Measurements from ENCODE around the gene PIK3C2G. TPM values are rescaled to one million over a fixed set of nuclear protein-coding genes. Genes with fewer than 3 reads are reported as not detected.

Gene PIK3C2G
- total and polyA plus RNA-seq, 2 of the 13 experiments (the other 11 are each of a cell fraction or from before 2014, with no cell fraction given), result not detected

DNA sequence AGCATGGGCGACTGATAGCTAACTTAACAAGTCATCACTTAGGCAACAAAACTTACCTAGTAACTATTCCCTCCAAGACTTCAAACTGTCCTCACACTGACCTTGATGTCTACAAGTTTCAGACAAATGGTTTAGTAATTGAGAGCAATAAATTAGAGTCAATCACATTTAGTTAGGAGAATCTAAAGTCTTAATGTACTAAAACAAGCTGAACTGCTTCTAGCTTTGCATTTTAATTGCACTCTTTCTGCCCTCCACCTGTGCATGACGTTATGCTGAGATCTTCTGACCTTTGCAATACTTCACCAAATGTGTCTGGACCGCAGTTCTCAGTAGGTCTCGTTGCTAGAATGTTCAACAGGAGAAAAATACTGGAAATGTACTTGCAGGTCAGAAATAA is 158.0 kb downstream of the PIK3C2G start:
- in situ Hi-C loops (cut with HindIII; ENCODE audit: extremely low pct_ligation_motif_present, low pct_unique_long_range_greater_than_20kb) (no loop called here), intact Hi-C loops (cut with micrococcal nuclease; ENCODE audit: unreplicated experiment) (no loop called here)
- Histone ChIP-seq H3K9ac (ENCODE audit: insufficient read depth, low read depth, low read length) (no peak overlapping the region), H2AFZ (ENCODE audit: low read length) (no peak overlapping the region), H3K36me3 (replicated peaks in 1 of 2; ENCODE audit: control insufficient read depth in 1 of 2, insufficient read depth in 2 of 2, low read length in 2 of 2) (no peaks in the 10 kb centered on the region), H3K4me3 (replicated peaks in 1 of 3; ENCODE audit: insufficient read depth in 1 of 3, low read depth in 2 of 3, low read length in 3 of 3) (no peak overlapping the region), H3K27ac (ENCODE audit: extremely low read length, insufficient read depth, low read length) (no peak overlapping the region), H3K9me3 (ENCODE audit: low read length) (no peaks in the 10 kb centered on the region), H3K4me1 (ENCODE audit: insufficient read depth, low read length) (no peaks in the 10 kb centered on the region), H3K79me2 (ENCODE audit: insufficient read depth, low read length) (no peaks in the 10 kb centered on the region), H3K27me3 (ENCODE audit: control insufficient read depth in 1 of 2, insufficient read depth in 2 of 2, low read length in 2 of 2) (no peaks in the 10 kb centered on the region), H4K20me1 (ENCODE audit: insufficient read depth, low read length) (no peaks in the 10 kb centered on the region), H3K4me2 (ENCODE audit: low read depth, low read length) (no peak overlapping the region)
- ChIA-PET POLR2A (no interaction called here), CTCF (ENCODE audit: low intra/inter-chr PET ratio, low total read pairs) (no interaction called here)
- FAIRE-seq, result no peak
- no peak for DNase-seq (ENCODE audit: low spot score)
- no TSS peak for BruUV-seq (replicated peaks)
- ATAC-seq, result no peak
- WGBS (ENCODE audit: low lambda C conversion rate), result 1% methylated on average over 4 of the region's 4 CpGs
- no peak for TF ChIP-seq ZFP37 (CRISPR knock-in tag; IDR thresholded peaks at IDR 0.05; ENCODE audit: borderline replicate concordance)
- TF ChIP-seq, protein P1, sequence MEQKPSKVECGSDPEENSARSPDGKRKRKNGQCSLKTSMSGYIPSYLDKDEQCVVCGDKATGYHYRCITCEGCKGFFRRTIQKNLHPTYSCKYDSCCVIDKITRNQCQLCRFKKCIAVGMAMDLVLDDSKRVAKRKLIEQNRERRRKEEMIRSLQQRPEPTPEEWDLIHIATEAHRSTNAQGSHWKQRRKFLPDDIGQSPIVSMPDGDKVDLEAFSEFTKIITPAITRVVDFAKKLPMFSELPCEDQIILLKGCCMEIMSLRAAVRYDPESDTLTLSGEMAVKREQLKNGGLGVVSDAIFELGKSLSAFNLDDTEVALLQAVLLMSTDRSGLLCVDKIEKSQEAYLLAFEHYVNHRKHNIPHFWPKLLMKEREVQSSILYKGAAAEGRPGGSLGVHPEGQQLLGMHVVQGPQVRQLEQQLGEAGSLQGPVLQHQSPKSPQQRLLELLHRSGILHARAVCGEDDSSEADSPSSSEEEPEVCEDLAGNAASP (CRISPR knock-in tag; IDR thresholded peaks at IDR 0.05; ENCODE audit: borderline replicate concordance), result no peak
- no peak for TF ChIP-seq HDAC2 (CRISPR knock-in tag; IDR thresholded peaks at IDR 0.05)
- no peak for TF ChIP-seq HDAC6 (IDR thresholded peaks at IDR 0.05; ENCODE audit: low read depth, low read length)
- TF ChIP-seq, protein P2, sequence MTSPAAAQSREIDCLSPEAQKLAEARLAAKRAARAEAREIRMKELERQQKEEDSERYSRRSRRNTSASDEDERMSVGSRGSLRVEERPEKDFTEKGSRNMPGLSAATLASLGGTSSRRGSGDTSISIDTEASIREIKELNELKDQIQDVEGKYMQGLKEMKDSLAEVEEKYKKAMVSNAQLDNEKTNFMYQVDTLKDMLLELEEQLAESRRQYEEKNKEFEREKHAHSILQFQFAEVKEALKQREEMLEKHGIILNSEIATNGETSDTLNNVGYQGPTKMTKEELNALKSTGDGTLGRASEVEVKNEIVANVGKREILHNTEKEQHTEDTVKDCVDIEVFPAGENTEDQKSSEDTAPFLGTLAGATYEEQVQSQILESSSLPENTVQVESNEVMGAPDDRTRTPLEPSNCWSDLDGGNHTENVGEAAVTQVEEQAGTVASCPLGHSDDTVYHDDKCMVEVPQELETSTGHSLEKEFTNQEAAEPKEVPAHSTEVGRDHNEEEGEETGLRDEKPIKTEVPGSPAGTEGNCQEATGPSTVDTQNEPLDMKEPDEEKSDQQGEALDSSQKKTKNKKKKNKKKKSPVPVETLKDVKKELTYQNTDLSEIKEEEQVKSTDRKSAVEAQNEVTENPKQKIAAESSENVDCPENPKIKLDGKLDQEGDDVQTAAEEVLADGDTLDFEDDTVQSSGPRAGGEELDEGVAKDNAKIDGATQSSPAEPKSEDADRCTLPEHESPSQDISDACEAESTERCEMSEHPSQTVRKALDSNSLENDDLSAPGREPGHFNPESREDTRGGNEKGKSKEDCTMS (CRISPR knock-in tag; conservative IDR thresholded peaks at IDR 0.05), result no peak
- TF ChIP-seq, protein P3, sequence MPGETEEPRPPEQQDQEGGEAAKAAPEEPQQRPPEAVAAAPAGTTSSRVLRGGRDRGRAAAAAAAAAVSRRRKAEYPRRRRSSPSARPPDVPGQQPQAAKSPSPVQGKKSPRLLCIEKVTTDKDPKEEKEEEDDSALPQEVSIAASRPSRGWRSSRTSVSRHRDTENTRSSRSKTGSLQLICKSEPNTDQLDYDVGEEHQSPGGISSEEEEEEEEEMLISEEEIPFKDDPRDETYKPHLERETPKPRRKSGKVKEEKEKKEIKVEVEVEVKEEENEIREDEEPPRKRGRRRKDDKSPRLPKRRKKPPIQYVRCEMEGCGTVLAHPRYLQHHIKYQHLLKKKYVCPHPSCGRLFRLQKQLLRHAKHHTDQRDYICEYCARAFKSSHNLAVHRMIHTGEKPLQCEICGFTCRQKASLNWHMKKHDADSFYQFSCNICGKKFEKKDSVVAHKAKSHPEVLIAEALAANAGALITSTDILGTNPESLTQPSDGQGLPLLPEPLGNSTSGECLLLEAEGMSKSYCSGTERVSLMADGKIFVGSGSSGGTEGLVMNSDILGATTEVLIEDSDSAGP (CRISPR knock-in tag; IDR thresholded peaks at IDR 0.05; ENCODE audit: borderline replicate concordance), result no peak
- no peak for TF ChIP-seq BRD4 (CRISPR knock-in tag; IDR thresholded peaks at IDR 0.05)
- no peak for TF ChIP-seq ZNF737 (CRISPR knock-in tag; IDR thresholded peaks at IDR 0.05; ENCODE audit: borderline replicate concordance)
- TF ChIP-seq, protein P4, sequence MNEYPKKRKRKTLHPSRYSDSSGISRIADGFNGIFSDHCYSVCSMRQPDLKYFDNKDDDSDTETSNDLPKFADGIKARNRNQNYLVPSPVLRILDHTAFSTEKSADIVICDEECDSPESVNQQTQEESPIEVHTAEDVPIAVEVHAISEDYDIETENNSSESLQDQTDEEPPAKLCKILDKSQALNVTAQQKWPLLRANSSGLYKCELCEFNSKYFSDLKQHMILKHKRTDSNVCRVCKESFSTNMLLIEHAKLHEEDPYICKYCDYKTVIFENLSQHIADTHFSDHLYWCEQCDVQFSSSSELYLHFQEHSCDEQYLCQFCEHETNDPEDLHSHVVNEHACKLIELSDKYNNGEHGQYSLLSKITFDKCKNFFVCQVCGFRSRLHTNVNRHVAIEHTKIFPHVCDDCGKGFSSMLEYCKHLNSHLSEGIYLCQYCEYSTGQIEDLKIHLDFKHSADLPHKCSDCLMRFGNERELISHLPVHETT (CRISPR knock-in tag; conservative IDR thresholded peaks at IDR 0.05), result no peak
- TF ChIP-seq ZNF431 (CRISPR knock-in tag; IDR thresholded peaks at IDR 0.05; ENCODE audit: borderline replicate concordance, low read depth), result no peak
- TF ChIP-seq, protein P5, sequence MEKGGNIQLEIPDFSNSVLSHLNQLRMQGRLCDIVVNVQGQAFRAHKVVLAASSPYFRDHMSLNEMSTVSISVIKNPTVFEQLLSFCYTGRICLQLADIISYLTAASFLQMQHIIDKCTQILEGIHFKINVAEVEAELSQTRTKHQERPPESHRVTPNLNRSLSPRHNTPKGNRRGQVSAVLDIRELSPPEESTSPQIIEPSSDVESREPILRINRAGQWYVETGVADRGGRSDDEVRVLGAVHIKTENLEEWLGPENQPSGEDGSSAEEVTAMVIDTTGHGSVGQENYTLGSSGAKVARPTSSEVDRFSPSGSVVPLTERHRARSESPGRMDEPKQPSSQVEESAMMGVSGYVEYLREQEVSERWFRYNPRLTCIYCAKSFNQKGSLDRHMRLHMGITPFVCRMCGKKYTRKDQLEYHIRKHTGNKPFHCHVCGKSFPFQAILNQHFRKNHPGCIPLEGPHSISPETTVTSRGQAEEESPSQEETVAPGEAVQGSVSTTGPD (CRISPR knock-in tag; IDR thresholded peaks at IDR 0.05), result no peak
- no peak for TF ChIP-seq ZSCAN25 (CRISPR knock-in tag; IDR thresholded peaks at IDR 0.05)
- TF ChIP-seq POGZ (CRISPR knock-in tag; IDR thresholded peaks at IDR 0.05), result no peak
- TF ChIP-seq, protein P6, sequence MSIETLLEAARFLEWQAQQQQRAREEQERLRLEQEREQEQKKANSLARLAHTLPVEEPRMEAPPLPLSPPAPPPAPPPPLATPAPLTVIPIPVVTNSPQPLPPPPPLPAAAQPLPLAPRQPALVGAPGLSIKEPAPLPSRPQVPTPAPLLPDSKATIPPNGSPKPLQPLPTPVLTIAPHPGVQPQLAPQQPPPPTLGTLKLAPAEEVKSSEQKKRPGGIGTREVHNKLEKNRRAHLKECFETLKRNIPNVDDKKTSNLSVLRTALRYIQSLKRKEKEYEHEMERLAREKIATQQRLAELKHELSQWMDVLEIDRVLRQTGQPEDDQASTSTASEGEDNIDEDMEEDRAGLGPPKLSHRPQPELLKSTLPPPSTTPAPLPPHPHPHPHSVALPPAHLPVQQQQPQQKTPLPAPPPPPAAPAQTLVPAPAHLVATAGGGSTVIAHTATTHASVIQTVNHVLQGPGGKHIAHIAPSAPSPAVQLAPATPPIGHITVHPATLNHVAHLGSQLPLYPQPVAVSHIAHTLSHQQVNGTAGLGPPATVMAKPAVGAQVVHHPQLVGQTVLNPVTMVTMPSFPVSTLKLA (IDR thresholded peaks at IDR 0.05), result no peak
- TF ChIP-seq CHD2 (IDR thresholded peaks at IDR 0.05; ENCODE audit: low read depth, low read length), result no peak
- no peak for TF ChIP-seq RFX5 (IDR thresholded peaks at IDR 0.05; ENCODE audit: low read depth, low read length)
